Liver (tissue), 9 donors: ENCODE results near the gene HS6ST3. TPM values are rescaled to one million over a fixed set of nuclear protein-coding genes. Genes with fewer than 3 reads are reported as not detected.

ENCODE experiments used
- DNase-seq: peaks from one replicate; pipeline ENCODE4 v3.0.0-alpha.2; 2017; ENCODE audit warnings: low spot score
- H3K27ac ChIP-seq, 2 donors: one replicate each; pipeline ENCODE4 v1.7.0; 2013; ENCODE audit warnings: inconsistent platforms in 2 of 2, low read length in 2 of 2, control low read depth in 1 of 2, low read depth in 1 of 2, mild to moderate bottlenecking in 1 of 2
- H3K27me3 ChIP-seq, 4 donors: one replicate each; pipeline versions ENCODE4 v1.6.1 to v1.7.0; 2013; ENCODE audit warnings: low read length in 3 of 4, inconsistent platforms in 1 of 4, mild to moderate bottlenecking in 1 of 4, moderate library complexity in 1 of 4; ENCODE audit not compliant: control insufficient read depth in 4 of 4, insufficient read depth in 4 of 4
- H3K36me3 ChIP-seq, 4 donors: one replicate each; pipeline versions ENCODE4 v1.6.1 to v1.7.0; 2013; ENCODE audit warnings: low read length in 3 of 4, mild to moderate bottlenecking in 3 of 4, low read depth in 1 of 4, moderate library complexity in 1 of 4; ENCODE audit not compliant: control insufficient read depth in 4 of 4, insufficient read depth in 3 of 4
- H3K4me1 ChIP-seq, 4 donors: one replicate each; pipeline versions ENCODE4 v1.6.1 to v1.7.0; 2013; ENCODE audit warnings: low read length in 3 of 4, mild to moderate bottlenecking in 3 of 4, moderate library complexity in 1 of 4; ENCODE audit not compliant: control insufficient read depth in 4 of 4, insufficient read depth in 4 of 4
- H3K4me3 ChIP-seq, 3 donors: one replicate each; pipeline versions ENCODE4 v1.6.1 to v1.7.0; 2013; ENCODE audit warnings: low read length in 3 of 3, control low read depth in 1 of 3, low read depth in 1 of 3, mild to moderate bottlenecking in 1 of 3
- H3K9ac ChIP-seq, 2 donors: one replicate each; pipeline ENCODE4 v1.7.0; 2013; ENCODE audit warnings: low read length in 2 of 2, mild to moderate bottlenecking in 2 of 2, moderate library complexity in 2 of 2, control low read depth in 1 of 2, low read depth in 1 of 2
- H3K9me3 ChIP-seq, 4 donors: one replicate each; pipeline versions ENCODE4 v1.6.1 to v1.7.0; 2013; ENCODE audit warnings: low read length in 3 of 4; ENCODE audit not compliant: control insufficient read depth in 4 of 4
- FOXA1 ChIP-seq: IDR thresholded peaks from 2 replicates; pipeline ENCODE4 v1.6.1; 2016; ENCODE audit warnings: antibody characterized with exemption
- FOXA2 ChIP-seq: IDR thresholded peaks from 2 replicates; pipeline ENCODE4 v1.6.1; 2016; ENCODE audit warnings: antibody characterized with exemption
- GABPA ChIP-seq, 2 donors: IDR thresholded peaks in 1 of 2; conservative IDR thresholded peaks in 1 of 2; 2 replicates each; pipeline ENCODE4 v1.6.1; 2016; ENCODE audit warnings: antibody characterized with exemption in 2 of 2, mild to moderate bottlenecking in 1 of 2, moderate library complexity in 1 of 2
- HNF4A ChIP-seq, 2 donors: conservative IDR thresholded peaks; 2 replicates each; pipeline ENCODE4 v1.6.1; 2016; ENCODE audit warnings: antibody characterized with exemption in 2 of 2, mild to moderate bottlenecking in 2 of 2
- HNF4G ChIP-seq: IDR thresholded peaks from 2 replicates; pipeline ENCODE4 v1.6.1; 2016; ENCODE audit warnings: antibody characterized with exemption
- JUND ChIP-seq, 2 donors: IDR thresholded peaks; 2 replicates each; pipeline ENCODE4 v1.6.1; 2016; ENCODE audit warnings: antibody characterized with exemption in 2 of 2
- MAX ChIP-seq: IDR thresholded peaks from 2 replicates; pipeline ENCODE4 v1.6.1; 2016; ENCODE audit warnings: antibody characterized with exemption
- NR2F2 ChIP-seq: IDR thresholded peaks from 2 replicates; pipeline ENCODE4 v1.6.1; 2016; ENCODE audit warnings: antibody characterized with exemption
- RAD21 ChIP-seq, 2 donors: IDR thresholded peaks; 2 replicates each; pipeline ENCODE4 v1.6.1; 2016; ENCODE audit warnings: antibody characterized with exemption in 2 of 2, mild to moderate bottlenecking in 2 of 2
- REST ChIP-seq: IDR thresholded peaks from 2 replicates; pipeline ENCODE4 v1.6.1; 2016; ENCODE audit warnings: antibody characterized with exemption, mild to moderate bottlenecking
- SP1 ChIP-seq: IDR thresholded peaks from 2 replicates; pipeline ENCODE4 v1.6.1; 2018; ENCODE audit warnings: antibody characterized with exemption, mild to moderate bottlenecking
- TAF1 ChIP-seq: conservative IDR thresholded peaks from 2 replicates; pipeline ENCODE4 v1.6.1; 2016; ENCODE audit warnings: antibody characterized with exemption, mild to moderate bottlenecking
- ZBTB33 ChIP-seq: IDR thresholded peaks from 2 replicates; pipeline ENCODE4 v1.6.1; 2016; ENCODE audit warnings: antibody characterized with exemption
- WGBS: extraction: QIAGEN DNeasy Blood & Tissue Kit; methylation state at CpG from one replicate; pipeline ENCODE4 v1.1.7; 2013; 5-methylcytosine and 5-hydroxymethylcytosine counted together
- polyA plus RNA-seq, 2 donors: library from polyadenylated mRNA; stranded (reverse) in 1 of 2; unstranded in 1 of 2; fragments of 200-250 nt in 1 of 2; fragments of >200 nt in 1 of 2; fragmentation: Nextera tagmentation in 1 of 2; extraction: Ambion mirVana in 1 of 2; gene quantifications; one replicate each; pipeline versions ENCODE4 v1.2.1 to v1.2.3, GENCODE V29; 2013 to 2015
- total RNA-seq, 2 donors: library from RNA; depleted of rRNA; stranded (reverse); fragments of >200 nt; gene quantifications; one replicate each; pipeline ENCODE4 v1.2.3, GENCODE V29; 2014
- donor health status: healthy.
- donor health status: healthy.
- donor health status: healthy.
- donor health status: healthy.
- donor health status: healthy.

The HS6ST3 gene
- total and polyA plus RNA-seq, 4 donors = under 0.01 TPM; not detected in 3

GRCh38 chr13:96806746-96807145 is 716.8 kb downstream of the HS6ST3 start:
- no peak overlapping the region for H3K9ac ChIP-seq
- H3K4me3 ChIP-seq = no peak overlapping the region
- H3K27me3 ChIP-seq = peaks cover 0 to 8% (median 0%) of the 10 kb centered on the region in 4 donors
- no peaks in the 10 kb centered on the region for H3K36me3 ChIP-seq
- no peaks in the 10 kb centered on the region for H3K9me3 ChIP-seq
- 62% methylated on average over 3 of the region's 3 CpGs for WGBS
- TF ChIP-seq NR2F2 = no peak
- no peak overlapping the region for H3K27ac ChIP-seq
- no peak for DNase-seq
- H3K4me1 ChIP-seq = no peaks in the 10 kb centered on the region

GRCh38 chr13:96809366-96810096 is 719.6 kb downstream of the HS6ST3 start:
- Histone ChIP-seq H3K4me3 (no peak overlapping the region), H3K27ac (no peak overlapping the region), H3K36me3 (no peaks in the 10 kb centered on the region), H3K9me3 (peaks cover 0 to 4% (median 1%) of the 10 kb centered on the region in 4 donors), H3K27me3 (peaks cover 0 to 3% (median 0%) of the 10 kb centered on the region in 4 donors), H3K4me1 (no peaks in the 10 kb centered on the region), H3K9ac (no peak overlapping the region)
- no peak for DNase-seq
- WGBS = 72% methylated on average over 5 of the region's 5 CpGs
- TF ChIP-seq REST = no peak
- no peak for TF ChIP-seq NR2F2
- TF ChIP-seq RAD21 (IDR thresholded peaks at IDR 0.05) = no peak
- TF ChIP-seq GABPA (IDR thresholded peaks at IDR 0.05 in 1 of 2, conservative IDR thresholded peaks at IDR 0.05 in 1 of 2) = no peak
- no peak for TF ChIP-seq MAX
- TF ChIP-seq SP1 = no peak
- TF ChIP-seq ZBTB33 = no peak
- no peak for TF ChIP-seq HNF4A (conservative IDR thresholded peaks at IDR 0.05)
- no peak for TF ChIP-seq TAF1
- TF ChIP-seq HNF4G = no peak
- no peak for TF ChIP-seq JUND (IDR thresholded peaks at IDR 0.05)
- no peak for TF ChIP-seq FOXA1
- no peak for TF ChIP-seq FOXA2
